GM21786 (cell line): ENCODE measurements around the gene LRRC51.

Source experiments
- ATAC-seq: cut with Tn5 transposase; IDR thresholded peaks from one replicate; pipeline ENCODE4 v1.9.1; 2021; ENCODE audit not compliant: unreplicated experiment

LRRC51 gene

DNA sequence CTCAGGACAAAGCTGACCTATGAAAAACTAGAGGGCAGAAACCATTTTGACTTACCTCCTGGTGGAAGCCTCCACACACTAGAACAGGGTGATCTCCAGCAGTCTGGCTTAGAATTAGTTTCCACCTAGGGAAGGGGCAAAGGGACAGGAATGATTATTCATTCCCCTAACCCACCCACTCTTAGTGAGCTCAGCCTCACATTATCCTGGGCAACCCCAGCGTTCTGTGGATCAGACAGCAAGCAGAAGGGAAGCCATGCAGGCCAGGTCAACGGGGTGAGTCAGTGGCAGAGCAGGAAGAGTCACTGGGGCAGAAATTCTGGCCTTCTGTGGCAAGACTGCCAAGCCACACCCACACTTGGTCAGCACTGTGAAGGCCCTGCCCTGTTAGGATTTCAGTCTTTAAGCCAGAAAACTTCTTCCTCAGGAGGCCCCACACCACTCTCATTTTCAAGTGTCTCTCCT is 10.8 kb upstream of the LRRC51 start:
- no peak for ATAC-seq

DNA sequence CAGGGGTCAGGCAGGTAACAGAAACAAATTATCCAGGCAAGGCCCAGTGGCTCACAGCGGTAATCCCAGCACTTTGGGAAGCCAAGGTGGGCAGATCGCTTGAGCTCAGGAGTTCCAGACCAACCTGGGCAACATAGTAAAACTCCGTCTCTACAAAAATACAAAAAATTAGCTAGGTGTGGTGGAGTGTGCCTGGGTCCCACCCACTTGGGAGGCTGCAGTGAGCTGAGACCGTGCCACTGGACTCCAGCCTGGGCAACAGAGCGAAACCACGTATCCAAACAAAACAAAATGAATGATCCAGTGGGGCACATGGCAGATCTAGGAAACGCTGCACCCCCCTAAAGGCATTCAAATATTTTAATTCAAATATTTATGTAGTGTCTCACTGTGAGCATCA is 10.2 kb upstream of the LRRC51 start:
- ATAC-seq, result no peak

DNA sequence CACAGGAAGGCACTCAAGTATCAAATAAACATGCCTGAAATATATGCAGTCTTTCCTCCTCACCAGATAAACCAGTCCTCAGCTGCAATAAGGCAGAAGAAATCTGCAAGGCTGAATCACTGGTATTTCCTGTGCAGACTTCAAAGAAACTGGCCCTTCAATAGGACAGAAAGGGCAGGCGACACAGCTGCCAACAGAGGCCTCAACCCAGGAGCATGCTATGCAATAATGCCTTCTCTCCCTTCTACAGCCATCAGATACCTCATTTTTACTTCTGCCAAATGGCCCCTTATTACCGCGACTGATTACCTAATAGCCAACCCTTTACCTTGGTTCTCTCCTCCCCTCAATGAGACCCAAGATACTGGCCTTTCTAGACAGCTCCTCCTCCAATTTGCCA is 8.3 kb upstream of the LRRC51 start:
- ATAC-seq, result no peak

DNA sequence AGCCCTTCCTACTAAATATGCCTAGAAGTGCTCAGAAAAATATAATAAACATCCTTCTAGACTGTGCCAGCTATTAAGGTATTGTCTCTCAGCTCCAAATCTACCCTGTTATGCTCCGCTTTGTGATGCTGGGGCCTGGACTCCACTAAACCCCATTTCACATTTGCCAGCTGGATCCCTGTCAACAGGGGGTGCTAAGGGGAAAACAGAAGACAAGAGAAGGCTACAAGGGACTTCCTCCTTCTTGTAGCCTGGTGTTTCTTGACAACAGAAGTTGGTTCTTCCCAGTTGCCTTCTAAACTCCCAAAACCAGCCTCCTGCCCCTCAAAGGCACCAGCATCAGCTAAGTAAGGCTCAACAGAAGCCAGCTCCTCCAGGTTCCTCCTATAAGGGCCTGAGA is 5.5 kb upstream of the LRRC51 start:
- no peak for ATAC-seq

DNA sequence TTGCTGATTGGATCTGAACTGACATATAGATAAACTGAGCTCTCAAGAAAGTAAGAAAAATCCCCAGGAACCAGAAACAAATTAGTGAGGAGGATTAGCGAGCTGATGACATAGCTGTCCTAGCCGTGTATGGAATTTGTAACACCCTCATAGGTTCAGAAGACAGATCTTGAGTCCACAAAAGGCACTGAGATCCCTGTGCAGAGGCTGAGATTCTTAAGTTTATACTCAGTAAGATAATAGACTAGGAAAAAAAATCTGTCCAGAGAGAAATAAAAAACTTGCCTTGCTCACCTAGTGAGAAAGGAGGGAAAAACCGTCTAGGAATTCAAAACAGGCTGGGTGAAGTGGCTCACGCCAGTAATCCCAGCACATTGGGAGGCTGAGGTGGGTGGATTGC is 4.9 kb upstream of the LRRC51 start:
- no peak for ATAC-seq

DNA sequence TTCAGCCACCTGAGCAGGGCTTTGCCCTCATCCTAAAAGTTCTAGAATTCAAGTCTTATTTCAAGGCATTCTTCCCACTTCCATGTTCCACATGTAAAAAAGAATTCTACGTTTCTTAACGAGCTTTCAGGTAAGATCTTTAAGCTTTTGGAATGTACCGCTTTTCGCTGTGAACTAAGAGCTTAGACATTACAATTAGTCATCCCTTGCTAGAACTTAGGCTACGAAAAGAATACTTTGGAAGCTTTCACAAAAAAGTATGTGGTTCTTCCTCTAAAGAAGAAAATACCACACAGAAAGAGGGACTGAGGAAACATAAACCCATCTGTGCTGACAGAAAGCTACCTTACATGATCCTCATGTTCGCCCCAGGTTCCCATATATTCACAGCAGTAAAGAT is 2.2 kb upstream of the LRRC51 start:
- no peak for ATAC-seq

DNA sequence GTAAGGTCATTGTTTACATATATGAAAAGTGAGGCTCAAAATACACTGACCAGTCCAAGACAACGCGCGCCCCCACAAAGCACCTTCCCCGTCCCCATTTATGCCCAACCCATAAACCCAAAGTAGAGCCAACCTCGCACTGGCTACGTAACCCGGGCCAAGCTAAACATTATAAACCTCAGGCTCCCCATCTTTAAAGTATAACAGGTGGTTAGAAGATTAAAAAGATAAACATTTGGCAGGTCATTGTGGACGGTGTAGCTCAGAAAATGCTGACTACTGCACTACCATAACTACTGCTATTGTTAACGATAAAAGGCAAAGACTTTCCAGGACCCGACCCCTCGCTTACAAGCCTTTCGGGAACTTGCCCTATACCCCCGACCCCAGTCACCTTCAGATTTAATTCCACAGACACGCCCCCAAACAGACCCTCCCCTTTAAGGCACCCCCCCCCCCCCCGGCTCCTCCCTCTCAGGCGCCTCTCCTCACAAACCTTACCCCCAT is 778 bp upstream of the LRRC51 start:
- ATAC-seq, result no peak

DNA sequence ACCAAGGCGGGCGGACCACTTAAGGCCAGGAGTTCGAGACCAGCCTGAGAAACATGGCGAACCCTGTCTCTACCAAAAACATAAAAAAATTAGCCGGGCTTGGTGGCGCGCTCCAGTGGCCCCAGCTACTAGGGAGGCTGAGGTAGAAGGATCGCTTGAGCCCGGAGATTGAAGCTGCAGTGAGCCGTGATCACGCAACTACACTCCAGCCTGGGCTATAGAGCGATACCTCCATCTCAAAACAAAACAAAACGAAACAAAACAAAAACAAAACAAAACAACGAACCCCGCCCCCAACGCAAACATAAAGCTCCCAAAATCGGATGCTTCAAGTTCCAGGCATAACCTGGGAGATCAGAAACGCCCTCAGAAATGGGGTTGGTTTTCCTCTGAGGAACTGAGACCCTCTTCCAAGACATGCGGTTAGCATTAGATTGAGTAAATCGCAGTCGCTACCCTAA is 564 bp downstream of the LRRC51 start:
- no peak for ATAC-seq

DNA sequence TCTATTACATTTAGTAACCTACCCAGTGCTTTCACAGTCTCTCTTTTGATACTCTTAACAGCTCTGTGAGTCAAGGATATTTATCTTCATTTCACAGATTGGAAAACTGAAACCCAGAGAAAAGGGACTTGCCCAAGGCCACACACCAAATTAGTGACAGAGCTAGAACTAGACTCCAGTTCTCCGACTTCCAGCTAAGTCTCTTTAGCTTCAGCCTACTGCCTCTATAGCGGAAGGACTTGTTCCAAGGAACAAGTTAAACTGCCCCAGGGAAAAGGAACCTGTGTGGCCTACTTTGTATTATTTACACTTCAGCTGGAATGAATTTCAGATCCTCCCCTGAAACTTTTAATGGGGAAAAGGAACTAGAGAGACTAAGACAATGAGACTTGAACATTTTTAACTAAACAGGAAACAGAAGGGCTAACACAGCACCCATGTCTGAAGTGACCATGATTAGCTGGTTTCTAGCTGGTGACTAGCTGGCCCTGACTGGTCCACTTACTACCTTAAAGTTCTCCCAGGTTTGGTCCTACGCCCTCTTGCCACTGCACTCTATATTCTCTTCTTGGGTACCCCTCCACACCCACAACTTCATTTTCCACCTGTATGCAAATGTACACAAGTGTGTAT is 1.3 kb downstream of the LRRC51 start:
- ATAC-seq, result no peak

DNA sequence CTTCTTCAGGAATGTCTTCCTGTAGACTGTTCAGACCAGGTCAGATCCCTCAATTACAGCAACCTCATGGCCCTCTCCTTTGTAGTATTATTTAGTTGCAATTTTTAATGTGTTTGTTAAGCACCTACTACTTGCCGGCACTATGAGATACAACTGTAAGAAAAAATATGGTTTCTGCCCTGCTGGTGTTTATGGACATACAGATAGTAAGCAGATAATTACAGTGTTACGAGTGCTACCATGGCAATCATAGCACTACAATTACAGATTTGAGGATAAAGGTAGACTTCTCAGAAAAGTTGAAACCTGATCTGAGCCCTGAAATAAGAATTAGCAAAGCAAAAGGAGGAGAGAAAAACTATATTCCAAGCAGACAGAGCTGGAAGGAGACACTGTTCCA is 2.8 kb downstream of the LRRC51 start:
- no peak for ATAC-seq

DNA sequence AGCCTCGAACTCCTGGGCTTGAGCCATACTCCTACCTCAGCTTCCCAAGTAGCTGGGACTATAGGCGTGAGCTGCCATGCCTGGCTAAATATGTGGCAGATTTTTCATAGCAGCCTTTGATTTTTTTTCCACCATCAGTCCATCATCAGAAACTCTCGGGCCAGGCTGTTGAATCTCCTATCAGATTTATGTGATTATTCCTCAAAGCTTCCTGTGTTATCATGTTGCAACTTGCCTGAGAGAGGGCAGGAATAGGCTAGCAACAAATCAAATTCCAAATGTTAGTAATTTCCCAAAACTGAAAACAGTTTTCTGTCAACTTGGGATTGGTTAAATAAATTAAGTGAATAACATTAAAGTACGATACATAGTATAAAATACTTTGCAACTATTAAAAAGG is 3.4 kb downstream of the LRRC51 start:
- no peak for ATAC-seq

DNA sequence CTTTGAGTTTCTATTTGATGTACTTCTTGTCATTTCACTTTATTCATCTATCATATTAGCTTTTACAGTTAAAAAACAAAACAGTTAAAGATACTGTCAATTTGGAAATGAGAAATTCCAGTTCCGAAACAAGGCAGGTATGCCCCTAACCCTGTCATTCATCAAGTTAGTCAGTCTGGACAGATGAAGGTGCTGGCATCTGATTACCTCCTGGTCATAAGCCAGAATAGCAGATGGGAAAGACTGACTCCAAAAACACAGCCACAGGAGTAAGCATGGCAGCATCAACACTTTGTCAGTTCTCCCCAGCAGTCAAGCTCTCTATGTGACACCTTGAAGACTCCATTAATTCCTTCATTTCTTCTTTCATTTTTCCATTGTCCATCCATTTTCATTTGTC is 4.3 kb downstream of the LRRC51 start:
- ATAC-seq, result no peak

DNA sequence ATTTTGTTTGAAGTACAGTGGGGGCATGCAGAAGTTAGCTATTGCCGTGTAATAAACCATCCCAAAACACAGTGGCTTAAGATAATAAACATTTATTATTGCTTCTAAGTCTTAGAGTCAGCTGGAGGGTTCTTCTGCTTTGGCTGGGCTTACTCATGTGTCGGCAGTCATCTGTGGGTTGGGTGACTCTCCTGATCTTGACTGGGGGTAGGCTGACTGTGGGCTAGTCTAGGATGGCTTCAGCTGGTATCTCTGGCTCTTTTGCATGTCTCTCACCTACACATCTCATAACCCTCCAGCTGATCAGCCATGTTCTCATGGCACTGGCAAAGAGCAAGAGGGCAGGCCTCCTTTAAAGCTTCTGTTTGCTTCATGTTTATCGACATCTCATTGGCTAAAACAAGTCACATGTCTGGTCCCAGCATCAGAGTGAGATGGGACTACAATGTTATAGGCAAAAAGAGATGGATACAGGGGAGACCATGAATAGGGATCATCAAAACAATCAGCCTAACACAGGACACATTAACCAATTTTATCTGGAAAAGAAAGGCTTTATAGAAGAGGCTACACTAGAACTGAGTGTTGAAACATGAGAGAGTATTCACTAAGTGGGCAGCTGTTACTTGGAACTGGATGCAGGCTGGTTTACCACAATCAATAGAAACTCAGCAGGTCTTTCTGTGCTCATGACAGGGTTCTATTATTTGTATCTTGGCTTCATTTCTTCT is 5.1 kb downstream of the LRRC51 start:
- no peak for ATAC-seq

DNA sequence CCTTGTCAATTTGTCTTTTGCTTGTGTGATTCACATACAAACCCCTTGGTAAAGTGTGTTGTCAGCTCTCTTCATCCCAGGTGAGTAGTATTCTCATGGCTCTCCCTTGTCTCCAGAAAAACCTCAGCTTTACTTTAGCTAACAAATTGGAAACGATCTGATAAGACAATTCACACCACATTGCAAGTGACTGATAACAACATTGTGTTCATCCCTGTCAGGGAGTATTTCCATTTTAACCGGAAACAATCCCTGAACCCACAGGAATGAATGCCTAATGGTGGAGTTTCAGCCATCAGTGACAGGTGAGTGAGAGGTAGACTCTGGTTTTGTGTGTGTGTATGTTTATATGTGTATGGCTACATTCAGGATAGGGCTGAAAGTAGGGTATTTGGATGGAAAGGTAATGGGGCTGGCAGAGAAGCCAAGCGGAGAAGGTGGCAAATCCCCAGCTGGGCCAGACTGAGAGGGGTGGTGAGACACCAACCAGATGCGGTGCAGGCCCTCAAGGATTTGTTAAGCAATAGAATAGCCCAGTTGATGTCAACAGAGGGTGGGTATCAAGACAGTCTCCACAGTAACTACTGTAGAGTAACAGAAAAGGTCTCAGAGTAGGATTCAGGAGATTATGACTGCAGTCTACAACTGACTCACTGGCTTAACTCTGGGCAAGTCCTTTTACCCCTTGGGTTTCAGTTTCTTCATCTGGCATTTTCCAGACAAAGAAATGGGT is 7.6 kb downstream of the LRRC51 start:
- ATAC-seq, result no peak

DNA sequence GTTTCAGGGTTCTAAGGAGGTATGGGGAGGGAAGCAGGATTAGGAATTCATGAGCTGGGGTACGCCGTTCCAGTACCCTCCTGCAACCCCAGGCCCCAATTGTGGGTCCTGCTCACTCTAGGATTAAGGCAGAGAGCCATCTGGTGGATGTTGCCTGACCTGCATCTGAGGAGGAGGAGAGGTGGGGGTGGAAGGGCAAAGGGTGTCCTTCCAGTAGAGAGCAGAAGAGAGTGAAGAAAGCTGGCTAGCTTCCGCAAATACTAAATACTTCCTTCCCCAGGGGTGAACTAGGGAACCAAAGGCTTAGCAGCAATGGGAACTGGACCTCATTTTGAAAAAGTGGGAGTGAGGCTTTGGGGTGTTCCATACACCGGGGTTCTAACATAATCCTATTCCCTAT is 10.6 kb downstream of the LRRC51 start:
- peak; percentile 53 for ATAC-seq

DNA sequence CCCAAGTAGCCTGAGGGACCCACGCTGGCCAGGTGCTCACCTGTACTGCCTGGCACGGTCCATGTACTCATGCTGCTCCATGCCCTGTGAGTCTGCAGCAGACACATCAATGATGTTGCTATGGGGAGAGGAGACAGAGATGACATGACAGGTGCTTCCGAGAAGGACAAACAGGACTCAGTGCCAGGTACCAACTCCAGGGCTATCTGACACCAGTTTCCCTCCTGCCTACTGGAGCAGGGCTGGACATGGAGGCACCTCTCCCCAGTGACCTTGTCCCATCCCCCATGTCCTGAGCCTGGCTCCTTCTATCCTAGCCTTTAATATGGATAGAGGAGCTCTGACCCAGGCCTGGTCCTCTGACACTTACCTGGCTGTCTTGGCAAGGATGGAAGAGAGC is 18.1 kb downstream of the LRRC51 start:
- no peak for ATAC-seq

DNA sequence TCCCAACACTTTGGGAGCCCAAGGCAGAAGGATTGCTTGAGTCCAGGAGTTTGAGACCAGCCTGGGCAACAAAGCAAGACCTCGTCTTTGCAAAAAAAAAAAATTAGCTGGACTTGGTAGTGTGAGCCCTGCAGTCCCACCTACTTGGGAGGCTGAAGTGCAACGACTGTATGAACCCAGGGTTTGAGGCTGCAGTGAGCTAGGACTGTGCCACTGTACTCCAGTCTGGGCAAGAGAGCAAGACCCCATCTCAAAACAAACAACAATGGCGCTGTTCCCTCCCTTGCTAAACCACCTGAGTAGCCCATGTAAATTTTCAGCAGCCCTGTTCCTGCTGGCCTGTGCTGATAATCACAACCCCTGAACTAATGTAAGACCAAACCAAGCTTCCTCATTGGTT is 19.4 kb downstream of the LRRC51 start:
- no peak for ATAC-seq

DNA sequence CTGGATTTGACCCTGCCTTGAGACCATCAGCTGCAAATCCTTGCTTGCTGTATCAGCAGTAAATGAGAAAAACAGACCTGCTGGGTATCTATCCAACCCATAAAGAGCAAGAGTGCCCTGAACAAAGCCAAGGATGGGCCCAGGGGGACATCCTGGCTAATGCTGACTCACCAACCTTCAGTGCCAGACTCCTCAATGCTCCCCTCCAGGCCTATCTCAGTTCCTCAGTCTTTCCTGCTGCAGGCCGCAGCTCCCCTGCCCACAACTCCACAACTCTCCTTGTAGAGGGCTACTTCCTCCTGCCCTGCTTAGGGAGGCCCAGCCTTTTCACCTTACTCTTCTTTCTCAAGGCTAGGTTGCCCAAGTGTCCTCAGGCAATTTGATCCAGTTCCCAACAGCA is 19.8 kb downstream of the LRRC51 start:
- no peak for ATAC-seq

DNA sequence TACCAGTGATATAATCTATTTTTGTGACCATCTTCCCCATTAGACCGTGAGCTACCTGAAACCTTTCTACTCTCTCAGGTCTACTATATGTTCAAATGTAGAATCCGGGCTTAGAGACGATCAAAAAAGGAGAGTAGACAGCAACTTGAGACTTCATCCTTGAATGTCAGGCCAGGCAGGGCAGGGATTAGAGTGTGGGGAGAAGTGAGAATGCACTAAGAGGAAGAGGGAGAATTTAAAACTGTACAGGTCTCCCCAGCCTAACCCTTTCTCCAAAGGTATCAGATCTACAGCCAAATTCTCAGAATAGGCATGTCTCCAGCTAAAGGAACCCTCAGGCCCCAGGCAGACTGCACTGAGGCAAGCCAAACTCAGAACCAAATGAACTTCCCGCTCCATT is 21.5 kb downstream of the LRRC51 start:
- ATAC-seq, result no peak

DNA sequence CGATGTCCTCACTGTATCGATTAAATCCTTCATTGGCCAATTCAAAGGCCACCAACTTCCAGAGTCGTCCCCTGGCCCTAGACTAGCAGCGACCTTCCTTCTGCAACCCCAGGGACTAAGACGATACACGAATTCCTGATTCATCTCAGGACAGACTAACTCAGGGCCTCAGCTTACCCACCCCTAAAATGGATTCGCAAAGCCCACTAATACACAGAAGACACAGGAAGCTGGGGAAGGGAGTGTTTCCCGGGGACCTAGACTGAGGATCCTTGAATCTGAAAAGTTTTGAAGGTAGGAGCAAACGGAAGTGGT is 21.9 kb downstream of the LRRC51 start:
- ATAC-seq, result no peak

DNA sequence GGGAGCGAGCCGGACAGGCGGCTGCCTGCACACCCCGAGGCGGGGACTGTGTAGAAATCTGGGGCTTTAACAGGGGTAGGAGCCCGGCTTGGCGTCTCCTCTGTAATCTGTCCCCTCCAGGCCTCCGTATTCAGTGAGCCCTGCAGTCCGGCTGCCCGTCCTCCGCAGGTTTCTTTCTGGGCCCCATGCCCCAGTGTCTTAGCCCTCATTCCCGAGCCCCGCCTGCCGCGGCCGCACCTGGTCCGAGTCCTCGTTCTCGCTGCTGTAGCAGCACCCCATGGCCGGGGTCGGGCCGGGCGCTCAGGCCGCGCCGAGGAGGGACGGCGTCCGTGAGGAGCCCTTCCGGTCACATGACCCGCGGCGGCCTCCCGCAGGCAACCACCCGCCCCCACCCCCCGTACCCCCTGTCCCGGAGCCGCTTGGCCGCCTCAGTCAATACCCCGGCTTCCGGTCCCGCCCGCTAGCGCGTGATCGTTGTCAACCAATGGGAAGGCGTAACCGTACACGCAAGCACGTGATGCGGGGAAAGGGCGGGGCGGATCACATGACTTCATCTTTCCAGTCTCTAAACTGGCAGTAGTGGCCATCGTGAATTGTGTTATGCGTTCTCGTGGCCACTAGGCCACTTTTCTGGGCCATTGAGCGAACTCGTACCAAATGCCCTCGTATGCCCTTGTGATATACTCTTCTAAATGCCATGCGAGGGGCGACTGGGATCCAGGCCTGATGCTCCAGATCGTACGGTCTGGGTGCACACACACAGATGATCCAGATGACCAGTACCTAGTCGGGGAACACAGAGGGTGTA is 22.5 kb downstream of the LRRC51 start, which contains the start of gene LAMTOR1:
Gene LAMTOR1 (minus strand): TSS at position 352 of the 808 bp plus-strand sequence. CDS start 73 bp downstream, at position 279.
- ATAC-seq, result peak; percentile 87
